ENCODE measurements around the gene KDM5C. TPM values are rescaled to one million over a fixed set of nuclear protein-coding genes. Genes with fewer than 3 reads are reported as not detected.

KDM5C gene
- total and polyA plus RNA-seq, 9 of the 15 experiments (the other 6 are each of a cell fraction or from before 2014, with no cell fraction given), result 0.62 to 136 (median 52.4) TPM

DNA sequence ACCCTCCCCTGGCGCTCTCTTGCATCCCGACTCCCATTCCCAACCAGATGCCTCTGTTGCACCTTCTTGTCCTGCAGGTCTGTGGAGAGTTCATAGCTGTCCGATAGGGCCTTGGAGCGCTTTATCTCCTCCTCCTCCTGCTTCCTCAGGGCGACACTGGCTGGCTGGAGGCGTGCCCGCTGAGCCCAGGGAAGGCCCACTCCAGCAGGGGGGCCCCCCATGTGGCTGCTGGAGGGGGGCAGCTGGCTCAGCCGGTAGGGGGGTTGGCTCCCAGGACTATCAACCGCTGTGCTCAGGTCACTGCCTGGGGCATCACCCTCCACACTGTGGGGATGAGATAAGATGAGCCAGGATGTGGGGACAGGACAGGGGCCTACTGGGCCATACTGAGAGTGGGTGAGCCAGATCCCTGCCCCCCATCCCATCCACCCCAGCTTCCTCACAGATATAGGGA, 30.8 kb upstream of the KDM5C start (continued):
- TF ChIP-seq CUX1 (CRISPR knock-in tag; IDR thresholded peaks at IDR 0.05), result no peak
- peak; percentile 89 for TF ChIP-seq TEAD4 (IDR thresholded peaks at IDR 0.05; ENCODE audit: low read length)
- no peak for TF ChIP-seq TEAD4 (CRISPR knock-in tag; IDR thresholded peaks at IDR 0.05; ENCODE audit: borderline replicate concordance)
